GM19452 (cell line): ENCODE results near the gene TXNIP.

Experiments used
- ATAC-seq: cut with Tn5 transposase; IDR thresholded peaks from one replicate; pipeline ENCODE4 v1.9.1; 2021; ENCODE audit not compliant: unreplicated experiment

Gene TXNIP

GRCh38 chr1:145964328-145965118, 31.9 kb downstream of the TXNIP start, which contains the start of the genes ANKRD34A and POLR3GL:
Gene ANKRD34A, minus strand, starts transcription at chr1:145964575. Its CDS starts 2,816 bp downstream, at chr1:145961759.
Gene POLR3GL, plus strand, starts transcription at chr1:145964690. Its CDS starts 10,176 bp downstream, at chr1:145974866.
- ATAC-seq = peak; percentile 85

- ATAC-seq = no peak
These were observed 32.9 kb downstream of the TXNIP start for GRCh38 chr1:145963265-145964019.

- no peak for ATAC-seq
These were observed 33.9 kb downstream of the TXNIP start for GRCh38 chr1:145962157-145963102.

- ATAC-seq = no peak
These were observed 34.8 kb downstream of the TXNIP start for GRCh38 chr1:145961425-145962156.

- no peak for ATAC-seq
These were observed 35.3 kb downstream of the TXNIP start for GRCh38 chr1:145961109-145961424.

GRCh38 chr1:145960468-145961108, 35.8 kb downstream of the TXNIP start:
- ATAC-seq = no peak

GRCh38 chr1:145959957-145960467, 36.4 kb downstream of the TXNIP start:
- ATAC-seq = no peak

GRCh38 chr1:145959333-145959732, 37.0 kb downstream of the TXNIP start:
- no peak for ATAC-seq

- no peak for ATAC-seq
These were observed 37.6 kb downstream of the TXNIP start for GRCh38 chr1:145958734-145959133.

GRCh38 chr1:145957443-145958319, 38.7 kb downstream of the TXNIP start, which contains the start of gene LIX1L:
Gene LIX1L, minus strand, starts transcription at chr1:145958017. Its CDS starts 90 bp downstream, at chr1:145957927.
- ATAC-seq = peak; percentile 84

- no peak for ATAC-seq
These were observed 39.5 kb downstream of the TXNIP start for GRCh38 chr1:145956781-145957442.

- ATAC-seq = no peak
These were observed 40.0 kb downstream of the TXNIP start for GRCh38 chr1:145956361-145956760.

- ATAC-seq = no peak
These were observed 40.9 kb downstream of the TXNIP start for GRCh38 chr1:145955436-145955835.

- ATAC-seq = no peak
These were observed 42.5 kb downstream of the TXNIP start for GRCh38 chr1:145953861-145954260.

GRCh38 chr1:145952903-145953302, 43.5 kb downstream of the TXNIP start:
- ATAC-seq = no peak

- no peak for ATAC-seq
These were observed 44.9 kb downstream of the TXNIP start for GRCh38 chr1:145951526-145951925.

- ATAC-seq = no peak
These were observed 47.2 kb downstream of the TXNIP start for GRCh38 chr1:145949219-145949618.

- no peak for ATAC-seq
These were observed 48.8 kb downstream of the TXNIP start for GRCh38 chr1:145947551-145947950.
